H1 (cell line): ENCODE data around the gene FBN2.

Experiments used
- EP300 ChIP-seq, 2 experiments: IDR thresholded peaks; 1 replicate in 1 of 2; 2 replicates in 1 of 2; pipeline ENCODE4 v1.6.1; 2011 to 2012; ENCODE audit warnings: low read depth in 2 of 2, low read length in 2 of 2, mild to moderate bottlenecking in 2 of 2, borderline replicate concordance in 1 of 2, inconsistent platforms in 1 of 2, moderate library complexity in 1 of 2
- RFX5 ChIP-seq: IDR thresholded peaks from 2 replicates; pipeline ENCODE4 v1.6.1; 2011; ENCODE audit warnings: low read depth, low read length, improper control_type of control experiment, borderline replicate concordance
- TBP ChIP-seq: IDR thresholded peaks from 2 replicates; pipeline ENCODE4 v1.6.1; 2011; ENCODE audit warnings: low read depth, low read length, improper control_type of control experiment
- TF ChIP-seq, protein P1 (sequence below): IDR thresholded peaks from 2 replicates; pipeline ENCODE4 v1.6.1; 2012; ENCODE audit warnings: low read length, inconsistent platforms

DNA sequence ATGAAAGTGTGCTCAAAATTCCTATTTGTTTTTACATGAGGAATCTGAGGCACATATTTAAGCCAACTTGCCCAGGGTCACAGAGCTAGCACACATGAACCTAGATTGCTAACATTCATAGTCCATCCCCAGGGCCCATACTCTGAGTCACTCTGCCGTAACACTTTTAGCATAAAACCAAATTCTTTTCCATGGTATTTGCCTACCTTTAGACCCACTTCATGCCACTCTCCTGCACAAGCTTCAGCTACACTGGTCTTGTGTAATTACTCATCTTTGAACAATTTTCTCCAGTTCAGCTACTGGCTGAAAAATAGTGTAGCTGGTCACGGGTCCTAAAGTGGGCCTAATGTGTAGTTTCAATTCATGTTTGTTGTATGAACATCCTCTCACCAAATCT is 253.8 kb downstream of the FBN2 start:
- TF ChIP-seq, protein P1, sequence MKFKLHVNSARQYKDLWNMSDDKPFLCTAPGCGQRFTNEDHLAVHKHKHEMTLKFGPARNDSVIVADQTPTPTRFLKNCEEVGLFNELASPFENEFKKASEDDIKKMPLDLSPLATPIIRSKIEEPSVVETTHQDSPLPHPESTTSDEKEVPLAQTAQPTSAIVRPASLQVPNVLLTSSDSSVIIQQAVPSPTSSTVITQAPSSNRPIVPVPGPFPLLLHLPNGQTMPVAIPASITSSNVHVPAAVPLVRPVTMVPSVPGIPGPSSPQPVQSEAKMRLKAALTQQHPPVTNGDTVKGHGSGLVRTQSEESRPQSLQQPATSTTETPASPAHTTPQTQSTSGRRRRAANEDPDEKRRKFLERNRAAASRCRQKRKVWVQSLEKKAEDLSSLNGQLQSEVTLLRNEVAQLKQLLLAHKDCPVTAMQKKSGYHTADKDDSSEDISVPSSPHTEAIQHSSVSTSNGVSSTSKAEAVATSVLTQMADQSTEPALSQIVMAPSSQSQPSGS = no peak
- TF ChIP-seq TBP (no peak), RFX5 (no peak), EP300 (IDR thresholded peaks at IDR 0.05; ENCODE audit: borderline replicate concordance in 1 of 2, low read depth in 2 of 2, low read length in 2 of 2) (no peak)
